ENCODE results near the gene RUNX3. TPM values are rescaled to one million over a fixed set of nuclear protein-coding genes. Genes with fewer than 3 reads are reported as not detected.

The RUNX3 gene
- total RNA-seq, 1 donor from 2014 or later: not detected

DNA sequence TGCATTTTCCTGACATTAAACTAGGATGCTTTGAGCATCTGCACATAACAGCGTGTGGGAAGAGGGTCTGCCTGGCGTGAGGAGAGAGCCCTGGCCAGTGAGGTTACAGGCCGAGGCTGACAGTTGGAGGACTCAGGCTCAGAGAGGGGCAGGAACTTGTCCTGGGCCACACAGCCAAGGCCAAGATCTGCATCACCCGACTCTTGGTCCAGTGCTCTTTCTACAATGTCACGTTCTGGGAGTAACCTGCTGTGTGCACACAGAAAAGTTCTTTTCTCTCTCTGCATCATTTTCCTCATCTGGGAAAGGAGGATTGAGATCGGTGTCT lies 42.8 kb upstream of the RUNX3 start:
- TF ChIP-seq, protein P1, sequence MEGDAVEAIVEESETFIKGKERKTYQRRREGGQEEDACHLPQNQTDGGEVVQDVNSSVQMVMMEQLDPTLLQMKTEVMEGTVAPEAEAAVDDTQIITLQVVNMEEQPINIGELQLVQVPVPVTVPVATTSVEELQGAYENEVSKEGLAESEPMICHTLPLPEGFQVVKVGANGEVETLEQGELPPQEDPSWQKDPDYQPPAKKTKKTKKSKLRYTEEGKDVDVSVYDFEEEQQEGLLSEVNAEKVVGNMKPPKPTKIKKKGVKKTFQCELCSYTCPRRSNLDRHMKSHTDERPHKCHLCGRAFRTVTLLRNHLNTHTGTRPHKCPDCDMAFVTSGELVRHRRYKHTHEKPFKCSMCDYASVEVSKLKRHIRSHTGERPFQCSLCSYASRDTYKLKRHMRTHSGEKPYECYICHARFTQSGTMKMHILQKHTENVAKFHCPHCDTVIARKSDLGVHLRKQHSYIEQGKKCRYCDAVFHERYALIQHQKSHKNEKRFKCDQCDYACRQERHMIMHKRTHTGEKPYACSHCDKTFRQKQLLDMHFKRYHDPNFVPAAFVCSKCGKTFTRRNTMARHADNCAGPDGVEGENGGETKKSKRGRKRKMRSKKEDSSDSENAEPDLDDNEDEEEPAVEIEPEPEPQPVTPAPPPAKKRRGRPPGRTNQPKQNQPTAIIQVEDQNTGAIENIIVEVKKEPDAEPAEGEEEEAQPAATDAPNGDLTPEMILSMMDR (IDR thresholded peaks at IDR 0.05): no peak
- Mint-ChIP-seq H3K4me1 (ENCODE audit: unreplicated experiment) (peaks cover 32% of the 10 kb centered on the region), H3K9me3 (ENCODE audit: unreplicated experiment) (peaks cover 25% of the 10 kb centered on the region), H3K27ac (ENCODE audit: unreplicated experiment) (no peak overlapping the region), H3K36me3 (ENCODE audit: unreplicated experiment) (peaks cover 6% of the 10 kb centered on the region), H3K4me3 (ENCODE audit: unreplicated experiment) (no peak overlapping the region), H3K27me3 (ENCODE audit: unreplicated experiment) (peaks cover 5% of the 10 kb centered on the region)
- no peak for DNase-seq (ENCODE audit: extremely low spot score, unreplicated experiment)

DNA sequence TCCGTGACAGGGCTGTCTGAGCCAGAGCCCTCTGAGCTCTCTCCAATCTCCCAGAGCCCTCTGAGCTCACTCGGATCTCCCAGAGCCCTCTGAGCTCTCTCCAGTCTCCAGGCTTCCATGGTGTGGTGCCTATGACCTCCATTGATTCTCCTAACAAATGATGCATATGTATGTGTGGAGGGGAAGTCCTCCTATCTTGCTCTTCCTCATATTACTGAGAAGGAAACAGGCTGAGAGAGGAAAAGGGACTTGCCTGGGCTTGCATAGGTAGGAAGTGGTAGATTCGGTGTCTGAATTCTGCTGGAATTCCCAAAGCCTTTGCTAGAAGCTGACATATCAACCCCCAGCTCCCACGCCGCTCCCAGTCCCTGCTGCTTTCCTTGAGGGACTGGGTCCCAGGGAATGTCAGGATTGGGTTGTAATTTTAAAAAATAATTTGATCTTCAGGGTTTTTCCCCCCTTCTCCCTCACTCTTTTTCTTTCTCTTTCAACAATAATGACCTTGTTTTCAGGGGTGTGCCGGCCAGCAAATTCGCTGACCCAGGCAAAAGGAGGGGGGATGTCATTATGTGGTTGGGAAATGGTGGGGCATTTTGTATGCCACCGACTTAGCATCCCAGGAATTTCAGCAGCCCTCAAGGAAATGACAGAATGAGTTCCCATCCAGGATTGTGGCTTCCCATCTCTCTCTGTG lies 42.3 kb upstream of the RUNX3 start:
- Mint-ChIP-seq H3K36me3 (ENCODE audit: unreplicated experiment) (peaks cover 6% of the 10 kb centered on the region), H3K27ac (ENCODE audit: unreplicated experiment) (no peak overlapping the region), H3K4me1 (ENCODE audit: unreplicated experiment) (peaks cover 32% of the 10 kb centered on the region), H3K4me3 (ENCODE audit: unreplicated experiment) (no peak overlapping the region), H3K27me3 (ENCODE audit: unreplicated experiment) (peaks cover 4% of the 10 kb centered on the region), H3K9me3 (ENCODE audit: unreplicated experiment) (peaks cover 25% of the 10 kb centered on the region)
- TF ChIP-seq, protein P1 (IDR thresholded peaks at IDR 0.05): no peak
- no peak for DNase-seq (ENCODE audit: extremely low spot score, unreplicated experiment)

DNA sequence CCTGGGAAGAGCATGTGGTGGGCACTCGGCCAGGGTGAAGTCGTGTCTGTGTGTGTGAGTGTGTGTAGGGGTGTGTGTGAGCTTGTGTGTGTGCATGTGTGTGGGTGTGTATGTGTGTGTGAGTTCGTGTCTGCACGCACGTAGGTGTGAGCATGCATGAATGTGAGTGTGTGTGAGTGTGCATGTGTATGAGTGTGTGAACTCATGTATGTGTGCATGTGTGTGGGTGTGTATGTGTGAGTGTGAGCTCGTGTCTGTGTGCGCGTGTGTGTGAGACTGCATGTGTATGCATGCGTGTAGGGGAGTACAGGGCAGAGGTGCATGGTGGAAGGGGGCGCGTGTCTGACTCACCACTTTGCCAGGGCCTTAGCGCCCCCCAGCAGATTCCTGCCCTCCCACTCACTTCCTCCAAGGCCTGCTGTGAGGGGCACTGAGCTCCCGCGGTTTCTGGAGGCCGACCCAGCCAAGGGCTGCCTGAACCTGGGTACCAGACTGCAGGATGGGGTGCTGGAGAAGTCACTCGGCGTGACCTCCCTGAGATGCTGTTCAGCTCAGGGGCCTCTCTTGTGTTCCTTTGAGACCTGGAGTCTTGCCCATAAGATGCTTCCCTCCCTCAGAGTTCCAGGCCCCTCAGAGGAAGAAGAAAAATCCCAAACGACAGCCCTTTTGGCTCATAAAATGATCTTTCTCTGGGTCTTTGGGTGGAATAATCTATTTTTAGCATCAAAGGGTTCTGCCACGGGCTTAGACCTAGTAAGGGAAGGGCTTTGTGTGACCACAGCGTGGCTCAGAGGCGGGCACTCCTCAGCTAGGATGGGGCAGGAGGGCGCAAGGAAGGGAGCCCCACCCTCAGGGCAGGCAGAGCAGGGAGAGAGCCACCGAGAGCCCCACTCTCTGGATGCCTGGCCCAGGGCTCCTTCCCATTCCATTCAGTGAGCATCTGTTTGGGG lies 41.1 kb upstream of the RUNX3 start:
- no peak for DNase-seq (ENCODE audit: extremely low spot score, unreplicated experiment)
- Mint-ChIP-seq H3K27ac (ENCODE audit: unreplicated experiment) (no peak overlapping the region), H3K9me3 (ENCODE audit: unreplicated experiment) (peaks cover 20% of the 10 kb centered on the region), H3K4me3 (ENCODE audit: unreplicated experiment) (no peak overlapping the region), H3K36me3 (ENCODE audit: unreplicated experiment) (peaks cover 3% of the 10 kb centered on the region), H3K27me3 (ENCODE audit: unreplicated experiment) (no peaks in the 10 kb centered on the region), H3K4me1 (ENCODE audit: unreplicated experiment) (peaks cover 32% of the 10 kb centered on the region)
- TF ChIP-seq, protein P1 (IDR thresholded peaks at IDR 0.05): no peak

DNA sequence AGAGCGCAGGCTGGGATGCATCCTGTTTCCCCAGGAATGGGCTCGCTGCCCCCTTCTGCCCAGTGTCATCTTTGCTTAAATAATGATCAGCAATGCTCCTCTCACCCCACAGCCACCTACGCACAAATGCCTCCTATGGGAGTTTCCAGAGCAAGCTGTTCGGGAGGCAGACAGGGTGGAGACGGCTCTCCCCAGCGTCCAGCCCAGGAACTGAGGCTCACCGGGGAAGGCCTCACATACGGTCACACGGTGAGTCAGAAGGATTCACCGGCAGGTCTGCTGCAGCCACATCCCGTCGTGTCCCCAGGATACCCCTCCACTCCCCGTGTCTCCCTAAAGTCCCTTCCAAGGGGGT lies 40.3 kb upstream of the RUNX3 start:
- H3K4me1 Mint-ChIP-seq (ENCODE audit: unreplicated experiment): peaks cover 32% of the 10 kb centered on the region
- no peak for DNase-seq (ENCODE audit: extremely low spot score, unreplicated experiment)
- no peak overlapping the region for H3K4me3 Mint-ChIP-seq (ENCODE audit: unreplicated experiment)

More for the DNA sequence above, 40.3 kb upstream of the RUNX3 start:
- TF ChIP-seq, protein P1 (IDR thresholded peaks at IDR 0.05): no peak
- peaks cover 2% of the 10 kb centered on the region for H3K36me3 Mint-ChIP-seq (ENCODE audit: unreplicated experiment)
- peaks cover 11% of the 10 kb centered on the region for H3K9me3 Mint-ChIP-seq (ENCODE audit: unreplicated experiment)
- no peaks in the 10 kb centered on the region for H3K27me3 Mint-ChIP-seq (ENCODE audit: unreplicated experiment)
- H3K27ac Mint-ChIP-seq (ENCODE audit: unreplicated experiment): no peak overlapping the region

Measured in osteocyte (in vitro differentiated cells).